HUDEP-2 (cell line): ENCODE measurements around the gene TRIM47.
A peak's percentile ranks its signal among the peaks of the same experiment; 100 is the strongest.

Experiments used
- DNase-seq, 76 experiments: peaks; one replicate each; lab custom pipeline; 2025; ENCODE audit not compliant: unreplicated experiment in 76 of 76; lab: John Stamatoyannopoulos, UW

Gene TRIM47

DNA sequence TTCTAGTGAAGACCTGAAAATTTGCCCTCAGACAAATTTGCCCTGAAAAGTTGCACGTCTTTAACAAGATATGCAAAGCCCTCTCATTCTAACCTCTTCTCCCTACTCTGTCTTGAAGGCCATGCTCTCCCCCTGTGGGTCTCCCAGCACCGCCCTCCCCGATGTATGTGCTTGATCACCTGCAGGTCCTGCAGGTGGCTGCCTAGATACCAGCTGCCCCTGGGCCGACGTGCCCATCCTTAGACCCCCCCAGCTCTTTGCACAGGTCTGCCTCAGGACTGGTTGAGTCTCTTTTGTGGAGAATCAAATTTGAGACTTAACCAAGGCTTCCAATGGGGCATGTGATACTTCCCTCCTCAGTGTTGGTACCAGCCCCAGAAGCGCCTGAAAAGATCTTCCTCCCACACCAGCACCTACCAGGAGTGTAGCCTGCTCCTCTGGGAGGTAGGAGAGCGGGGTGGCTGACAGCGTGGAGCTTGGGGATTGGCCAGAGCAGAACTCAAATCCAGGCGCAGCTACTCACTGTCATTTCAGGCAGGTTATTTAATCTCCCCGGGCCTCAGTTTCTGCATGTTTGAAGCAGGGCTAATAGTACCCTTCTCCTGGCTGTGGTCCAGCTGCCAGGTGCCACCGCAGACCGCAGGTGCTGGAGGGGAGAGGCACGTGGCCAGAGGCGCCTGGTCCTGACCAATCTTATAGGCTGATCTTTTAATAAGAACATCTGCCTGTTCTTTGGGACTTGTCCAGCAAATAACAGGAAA lies 30.9 kb upstream of the TRIM47 start:
- DNase-seq = peak in 1 of 76 experiments; percentile 13

DNA sequence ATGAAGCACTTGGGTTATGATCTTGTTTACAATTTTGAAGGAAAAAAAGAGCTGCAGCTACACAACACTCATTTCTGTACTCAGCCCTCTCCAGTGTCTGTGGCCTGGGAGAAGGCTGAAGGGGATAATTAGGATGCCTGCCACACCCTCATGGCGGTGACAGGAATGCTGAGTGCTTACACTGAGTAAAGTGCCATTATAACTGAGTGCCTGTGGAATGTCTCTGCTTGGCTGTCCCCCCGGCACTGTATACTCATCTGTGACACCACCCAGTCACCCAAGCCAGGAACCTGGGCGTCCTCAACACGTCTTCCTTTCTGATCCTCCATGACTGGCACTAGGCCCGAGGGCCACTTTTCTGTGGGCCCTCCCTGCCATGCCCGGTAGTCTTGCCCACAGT lies 29.8 kb upstream of the TRIM47 start:
- no peak for DNase-seq

DNA sequence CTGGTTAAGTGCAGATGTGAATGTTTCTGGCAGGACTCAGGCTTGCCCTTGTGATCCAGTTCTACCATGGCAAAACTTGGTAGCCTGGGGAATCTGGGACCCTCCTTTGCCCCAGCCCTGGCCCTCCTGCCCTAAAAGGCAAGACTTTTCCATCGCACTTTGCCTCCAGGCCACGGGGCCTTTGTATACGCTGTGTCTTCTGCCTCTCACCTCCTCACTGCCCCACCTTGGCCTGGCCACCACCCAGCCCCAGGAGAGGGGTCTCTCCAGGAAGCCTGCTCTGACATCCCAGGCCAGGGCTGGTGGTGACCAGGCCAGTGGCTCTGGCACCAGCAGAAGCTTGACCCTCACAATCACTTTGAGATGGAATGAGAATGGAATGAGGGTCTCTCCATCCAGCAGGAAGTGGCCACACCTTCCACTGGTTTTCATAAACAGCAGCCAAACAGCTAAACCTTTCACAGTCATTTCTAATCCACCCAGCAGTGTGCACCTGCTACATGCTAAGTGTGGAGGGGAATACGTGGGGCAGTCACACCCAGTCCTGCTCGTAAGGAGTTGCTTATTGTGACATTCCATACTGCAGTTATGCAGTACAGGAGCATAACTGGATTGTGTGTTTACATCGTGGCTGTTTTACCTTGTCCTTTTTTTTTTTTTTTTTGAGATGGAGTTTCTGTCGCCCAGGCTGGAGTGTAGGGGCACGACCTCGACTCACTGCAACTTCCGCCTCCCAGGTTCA lies 27.9 kb upstream of the TRIM47 start:
- no peak for DNase-seq

DNA sequence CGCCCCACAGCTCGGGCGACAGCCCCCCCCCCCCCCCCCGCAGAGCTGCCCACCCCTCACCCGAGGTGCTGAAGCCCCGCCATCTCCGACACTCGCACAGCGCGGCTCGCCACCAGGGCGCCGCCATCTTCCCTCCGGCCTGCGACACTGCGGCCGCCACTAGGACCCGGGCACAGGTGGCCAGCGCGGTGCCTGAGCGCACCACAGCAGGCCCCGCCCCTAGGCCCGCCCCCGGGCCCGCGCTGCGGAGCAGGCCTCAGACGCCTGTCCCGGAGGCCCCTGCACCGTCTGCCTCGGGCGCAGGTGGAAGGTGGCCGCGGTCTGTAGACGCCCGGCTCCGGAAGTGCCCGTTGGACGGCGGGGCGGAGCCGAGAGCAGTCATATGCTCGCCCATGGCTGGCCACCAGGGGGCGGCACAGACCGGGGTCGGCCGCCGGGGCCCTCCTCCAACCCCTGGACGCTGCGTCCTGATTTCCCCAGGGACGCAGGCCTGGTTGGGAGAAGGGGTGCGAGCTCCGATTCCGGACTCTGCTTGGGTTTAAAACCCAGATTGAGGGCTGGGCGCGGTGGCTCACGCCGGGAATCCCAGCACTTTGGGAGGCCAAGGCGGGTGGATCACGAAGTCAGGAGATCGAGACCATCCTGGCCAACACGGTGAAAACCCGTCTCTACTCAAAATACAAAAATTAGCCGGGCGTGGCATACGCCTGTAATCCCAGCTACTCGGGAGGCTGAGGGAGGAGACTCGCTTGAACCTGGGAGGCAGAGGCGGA lies 26.6 kb upstream of the TRIM47 start, which contains the start of gene MRPL38:
Gene MRPL38 (minus strand): TSS at position 136 of the 773 bp plus-strand sequence. CDS start 9 bp downstream, at position 127.
- peak in 75 of 76 experiments; percentile 60 to 97 (median 89) for DNase-seq

DNA sequence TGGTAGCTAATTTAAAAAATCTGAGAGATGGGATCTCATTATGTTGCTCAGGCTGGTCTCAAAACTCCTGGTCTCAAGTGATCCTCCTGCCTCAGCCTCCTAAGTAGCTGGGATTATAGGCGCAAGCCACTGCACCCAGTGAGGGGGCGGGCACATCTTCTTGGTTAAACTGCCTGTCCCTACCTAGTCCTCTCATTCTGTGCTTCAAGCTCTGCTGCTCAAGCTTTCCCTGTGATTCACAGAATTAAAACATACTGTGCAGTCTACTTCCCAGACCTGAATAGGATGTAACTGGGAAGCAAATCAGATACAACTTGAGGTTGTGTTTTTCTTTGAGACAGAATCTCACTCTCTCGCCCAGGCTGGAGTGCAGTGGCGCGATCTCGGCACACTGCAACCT lies 24.0 kb upstream of the TRIM47 start:
- DNase-seq = no peak

DNA sequence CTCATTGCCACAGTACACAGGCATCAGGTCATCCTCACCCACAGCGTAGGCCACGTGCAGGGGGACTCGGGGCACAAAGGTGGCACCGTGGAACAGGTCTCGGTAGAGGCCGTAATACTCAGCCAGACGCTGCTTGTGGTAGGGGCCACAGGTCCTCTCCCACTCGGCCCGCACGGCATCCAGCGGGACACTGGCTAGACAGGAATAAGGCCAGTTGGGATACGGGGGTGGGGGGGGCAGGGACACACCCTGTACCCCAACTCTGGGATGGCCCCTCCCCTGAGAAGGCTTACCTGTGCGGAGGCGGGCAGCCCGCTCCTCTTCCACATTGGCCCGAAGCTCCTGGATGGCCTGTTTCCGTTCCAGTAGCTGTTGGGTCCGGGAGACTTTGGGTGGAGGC lies 23.3 kb upstream of the TRIM47 start:
- no peak for DNase-seq

DNA sequence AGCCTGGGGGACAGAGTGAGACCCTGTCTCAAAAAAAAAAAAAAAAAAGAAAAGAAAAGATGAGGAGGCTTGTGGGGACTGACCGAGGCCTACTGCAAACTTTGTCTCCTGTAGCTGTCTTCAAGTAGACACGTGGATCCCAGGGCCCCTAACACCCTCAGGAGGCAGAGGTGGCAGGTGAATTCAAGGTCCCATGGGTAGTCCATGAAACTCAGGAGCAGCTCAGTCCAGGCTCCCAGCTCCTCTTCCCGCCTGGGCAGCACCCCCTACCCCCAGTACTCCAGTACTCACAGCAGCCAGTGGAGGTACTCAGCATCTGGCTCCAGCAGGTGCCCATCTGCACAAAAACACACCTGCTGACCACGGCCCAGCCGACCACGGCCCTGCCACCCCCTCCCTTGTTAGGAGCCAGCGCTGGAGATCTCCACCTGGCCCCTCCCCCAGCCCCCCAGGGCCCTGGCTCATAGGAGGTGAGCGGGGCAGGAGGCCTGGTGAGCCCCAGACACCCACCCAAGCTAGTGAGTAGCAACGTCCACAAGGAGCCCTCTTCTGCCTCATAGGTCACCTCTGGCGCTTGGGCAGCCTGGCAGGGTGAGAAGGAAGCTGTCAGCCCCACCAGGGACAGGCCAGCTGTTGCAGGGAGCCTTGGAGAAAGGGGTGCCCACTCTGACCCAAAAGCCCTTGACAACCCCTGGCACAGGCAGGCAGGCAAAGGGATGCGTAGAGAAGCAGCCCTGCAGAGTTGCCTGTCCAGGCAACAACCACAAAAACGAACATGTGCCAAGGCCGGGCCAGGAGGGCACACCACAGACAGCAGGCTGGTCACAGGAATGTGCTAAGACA lies 22.5 kb upstream of the TRIM47 start:
- no peak for DNase-seq

DNA sequence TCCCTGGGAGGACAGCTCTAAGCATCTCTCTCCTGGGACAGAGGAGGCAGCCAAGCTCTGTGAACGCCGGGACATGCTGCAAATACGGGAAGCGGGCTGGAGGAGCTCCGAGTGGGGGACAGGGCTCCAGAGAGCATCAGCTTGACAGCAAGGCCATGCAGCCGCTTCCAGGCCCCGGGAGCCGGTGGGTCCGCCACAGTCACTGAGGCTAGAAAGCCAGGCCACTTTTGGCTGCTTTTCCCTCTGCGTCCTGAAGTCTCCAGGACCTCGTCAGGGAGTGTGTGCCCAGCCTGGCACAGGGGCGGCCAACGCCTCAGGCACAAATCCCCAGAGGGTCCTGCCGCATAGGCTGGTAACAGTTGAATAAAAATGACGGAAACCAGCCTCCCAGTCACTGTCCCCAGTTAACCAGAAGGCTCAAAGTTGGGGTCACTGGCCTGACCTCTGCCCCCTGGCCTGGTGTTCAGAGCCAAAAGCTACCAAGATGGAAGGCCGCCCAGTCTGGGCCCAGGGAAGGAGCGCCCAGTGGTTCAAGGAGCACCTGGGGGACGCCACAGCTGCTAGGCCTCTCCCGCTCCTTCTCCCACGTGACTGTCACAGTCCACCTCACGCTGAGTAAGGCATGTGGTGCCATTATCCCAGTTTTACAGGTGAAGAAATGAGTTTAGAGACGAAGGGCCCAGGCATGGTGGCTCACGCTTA lies 21.5 kb upstream of the TRIM47 start:
- DNase-seq = no peak

DNA sequence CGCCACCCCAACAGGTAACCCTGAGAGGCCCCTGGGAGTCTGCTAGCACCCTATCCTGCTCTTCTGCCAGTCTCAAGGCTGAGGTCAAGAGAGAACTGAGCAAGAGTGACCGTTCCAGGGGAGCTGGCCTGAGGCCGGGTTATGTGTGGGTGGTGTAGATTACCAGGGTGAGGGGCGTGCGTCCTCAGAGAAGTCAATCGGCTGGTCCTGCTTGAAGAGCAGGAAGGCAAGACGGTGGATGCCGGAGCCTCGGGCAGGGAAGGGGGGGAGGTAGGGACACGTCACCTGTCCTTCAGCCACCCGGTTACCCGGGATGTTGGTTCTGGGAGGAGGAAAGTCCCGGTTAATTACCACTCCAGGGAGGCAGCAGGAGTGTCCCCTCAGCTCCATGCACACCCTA lies 21.0 kb upstream of the TRIM47 start:
- no peak for DNase-seq

DNA sequence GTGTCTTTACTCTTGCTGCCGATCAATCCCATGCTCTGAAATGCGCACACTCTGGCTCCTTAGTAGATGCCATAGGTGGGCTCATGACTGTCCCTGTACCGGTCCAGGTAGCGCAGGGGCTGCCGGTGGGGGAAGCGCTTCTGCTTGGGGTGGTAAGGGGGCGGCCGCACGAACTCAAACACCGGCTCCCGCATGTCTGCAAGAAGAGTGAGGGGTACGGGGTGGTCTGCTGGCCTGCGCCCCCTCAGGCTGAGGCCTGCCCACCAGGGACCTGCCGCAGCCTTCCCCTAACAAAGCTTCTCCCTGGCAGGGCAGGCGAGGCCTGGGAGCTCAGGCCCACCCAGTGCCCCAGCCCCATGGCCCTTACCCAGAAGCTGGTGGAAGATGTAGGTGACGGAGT lies 20.4 kb upstream of the TRIM47 start:
- no peak for DNase-seq

DNA sequence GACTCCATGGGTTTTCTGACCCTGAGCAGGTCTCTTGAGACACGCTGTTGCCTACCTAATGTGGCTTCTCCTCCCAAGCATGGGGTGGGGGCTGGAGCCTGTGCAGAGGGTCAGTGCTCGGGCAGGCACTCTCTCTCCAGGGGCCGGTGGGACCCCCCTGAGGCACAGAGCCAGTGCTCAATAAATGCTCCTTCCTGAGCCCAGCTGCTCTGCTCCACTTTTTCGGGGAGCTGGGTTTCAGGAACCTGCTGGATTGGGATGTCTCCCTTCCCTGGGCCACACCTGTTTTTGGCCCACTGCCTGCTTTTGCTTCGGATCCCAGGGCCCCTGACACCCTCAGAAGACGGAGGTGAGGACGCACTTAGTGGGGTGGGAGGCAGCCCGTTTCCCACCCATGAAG lies 19.7 kb upstream of the TRIM47 start:
- DNase-seq = no peak

DNA sequence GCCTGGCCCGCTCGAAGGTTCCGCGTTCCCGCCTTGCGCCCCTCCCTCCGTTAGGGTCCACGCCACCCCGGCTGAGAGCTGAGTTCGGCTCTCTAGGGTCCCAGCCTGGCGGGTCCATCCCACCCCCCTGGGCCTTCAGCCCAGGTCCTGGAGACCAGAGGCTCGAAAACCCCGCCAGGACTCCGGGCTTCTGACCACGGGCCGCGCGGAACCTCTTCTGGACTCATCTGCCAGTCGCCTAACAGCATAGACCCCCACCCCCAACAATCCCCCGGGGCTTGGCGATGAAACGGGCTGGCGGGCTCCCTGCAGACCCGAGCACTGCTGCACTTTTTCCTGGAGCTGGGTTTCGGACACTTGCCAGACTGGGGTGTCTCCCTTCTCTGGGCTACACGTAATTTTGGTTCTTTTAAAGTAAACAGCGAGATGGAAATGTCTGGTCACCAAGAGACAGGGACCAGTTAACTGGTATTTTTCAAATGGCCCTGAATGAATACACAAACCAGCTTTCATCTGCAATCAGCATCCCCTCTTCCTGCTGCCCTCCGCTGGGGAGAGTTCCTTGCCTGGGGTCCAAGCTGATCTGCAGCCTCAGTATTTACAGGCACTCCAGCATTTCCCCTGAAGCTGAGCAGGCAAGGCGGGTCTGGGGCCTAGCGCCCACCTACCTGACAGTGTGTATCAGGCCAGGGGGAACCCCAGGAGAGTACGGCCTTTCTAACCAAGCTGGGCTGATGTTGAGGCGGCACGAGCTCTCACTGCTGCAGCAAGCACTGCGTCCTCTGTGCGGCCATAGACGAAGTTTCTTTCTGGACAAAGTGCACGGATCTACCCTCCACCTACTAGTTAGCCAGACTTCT lies 19.0 kb upstream of the TRIM47 start:
- no peak for DNase-seq

DNA sequence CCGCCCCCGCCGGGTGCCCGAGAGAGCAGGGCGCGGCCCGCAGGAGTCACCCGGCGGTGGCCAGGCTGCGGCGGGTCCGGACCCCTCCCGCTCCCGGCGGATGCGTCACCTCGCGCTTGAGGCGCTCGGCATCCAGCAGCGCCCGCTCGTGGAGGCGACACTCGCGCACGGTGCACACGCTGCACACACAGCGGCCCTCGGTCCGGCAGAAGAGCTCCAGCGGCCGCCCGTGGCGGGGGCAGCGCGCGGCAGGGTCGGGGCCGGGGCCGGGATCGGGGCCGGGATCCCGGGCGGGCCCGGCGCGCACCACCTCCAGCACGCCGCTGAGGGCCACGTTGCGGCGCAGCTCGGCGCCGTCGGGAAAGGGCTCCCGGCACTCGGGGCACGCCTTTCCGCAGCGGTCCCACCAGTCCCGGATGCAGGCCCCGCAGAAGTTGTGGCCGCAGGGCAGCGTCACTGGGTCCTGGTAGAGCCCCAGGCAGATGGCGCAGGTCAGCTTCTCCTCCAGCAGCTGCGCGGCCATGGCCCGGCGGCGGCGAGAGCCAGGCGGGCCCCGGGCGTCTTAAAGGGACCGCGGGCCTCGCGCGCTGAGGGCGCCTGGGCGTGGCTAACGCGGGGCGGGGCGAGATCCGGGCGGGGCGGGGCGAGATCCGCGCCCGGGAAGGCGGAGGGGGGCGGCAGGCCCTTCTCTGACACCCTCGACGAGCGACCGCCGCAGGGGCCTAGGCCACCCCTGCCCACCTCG lies 18.2 kb upstream of the TRIM47 start, which contains the start of gene TRIM65:
Gene TRIM65 (minus strand): TSS at position 537 of the 745 bp plus-strand sequence. CDS start 14 bp downstream, at position 523.
- DNase-seq = peak in 69 of 76 experiments; percentile 14 to 83 (median 63)

DNA sequence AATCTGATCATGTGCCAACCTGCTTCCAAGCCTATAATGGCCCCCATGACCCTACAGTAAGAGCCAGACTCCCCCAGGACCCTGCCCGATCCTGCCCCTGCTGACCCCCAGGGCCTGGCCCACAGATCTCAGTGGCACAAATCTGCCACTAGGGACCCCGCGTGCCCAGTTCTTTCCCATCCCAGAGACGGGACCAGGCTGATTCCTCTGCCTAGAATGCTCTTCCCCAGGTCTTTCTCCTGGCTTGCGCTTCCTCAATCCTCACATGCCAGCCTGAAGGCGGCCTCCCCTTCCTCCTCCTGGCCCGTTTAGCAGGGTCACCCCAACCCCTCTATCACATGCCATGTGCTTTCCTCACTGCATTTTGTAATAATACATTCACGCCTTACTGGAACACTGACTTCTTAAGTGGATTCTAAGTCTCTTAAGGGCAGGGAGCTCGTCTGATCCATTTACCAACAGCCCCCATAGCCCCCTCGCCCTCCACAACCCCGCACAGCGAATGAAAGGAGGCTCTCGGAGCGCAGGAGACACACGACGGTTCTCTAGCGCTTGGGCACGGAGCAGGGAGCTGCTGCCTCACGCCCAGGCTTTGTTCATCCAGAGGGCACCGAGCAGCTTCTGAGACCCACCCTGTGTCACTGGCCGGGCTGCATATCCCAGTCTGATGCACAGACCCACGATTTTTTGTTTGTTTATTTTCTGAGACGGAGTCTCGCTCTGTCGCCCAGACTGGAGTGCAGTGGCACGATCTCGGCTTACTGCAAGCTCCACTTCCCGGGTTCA lies 17.2 kb upstream of the TRIM47 start:
- DNase-seq = peak in 5 of 76 experiments; percentile 16 to 25 (median 19)

DNA sequence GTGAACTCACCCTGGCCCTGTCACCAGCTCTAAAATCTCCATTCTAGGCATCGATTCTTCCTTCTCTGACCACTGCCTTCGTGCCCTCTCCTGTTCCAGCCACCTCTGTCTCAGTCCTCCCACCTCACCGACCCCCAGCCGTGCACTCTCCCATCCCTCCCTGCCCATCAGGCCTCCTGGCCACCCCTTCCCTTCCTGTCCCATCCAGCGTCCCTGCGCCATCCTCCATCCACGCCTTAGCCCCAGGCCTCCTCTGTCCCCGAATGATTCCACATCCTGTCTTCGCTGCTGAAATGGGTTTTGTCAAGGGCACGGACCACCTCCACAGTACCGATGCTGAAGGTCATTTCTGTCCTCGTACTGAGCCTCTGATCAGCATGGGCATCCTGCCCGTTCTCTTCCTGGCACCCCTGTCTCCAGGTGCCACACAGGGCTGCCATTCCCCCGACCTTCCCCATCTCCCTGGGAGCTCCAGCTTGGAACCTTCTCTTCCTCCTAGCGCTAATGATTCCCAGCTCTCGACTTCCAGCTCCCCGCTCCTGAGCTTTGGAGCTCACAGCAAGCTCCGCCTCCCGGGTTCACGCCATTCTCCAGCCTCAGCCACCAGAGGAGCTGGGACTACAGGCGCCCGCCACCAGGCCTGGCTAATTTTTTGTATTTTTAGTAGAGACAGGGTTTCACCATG lies 15.8 kb upstream of the TRIM47 start:
- DNase-seq = no peak

DNA sequence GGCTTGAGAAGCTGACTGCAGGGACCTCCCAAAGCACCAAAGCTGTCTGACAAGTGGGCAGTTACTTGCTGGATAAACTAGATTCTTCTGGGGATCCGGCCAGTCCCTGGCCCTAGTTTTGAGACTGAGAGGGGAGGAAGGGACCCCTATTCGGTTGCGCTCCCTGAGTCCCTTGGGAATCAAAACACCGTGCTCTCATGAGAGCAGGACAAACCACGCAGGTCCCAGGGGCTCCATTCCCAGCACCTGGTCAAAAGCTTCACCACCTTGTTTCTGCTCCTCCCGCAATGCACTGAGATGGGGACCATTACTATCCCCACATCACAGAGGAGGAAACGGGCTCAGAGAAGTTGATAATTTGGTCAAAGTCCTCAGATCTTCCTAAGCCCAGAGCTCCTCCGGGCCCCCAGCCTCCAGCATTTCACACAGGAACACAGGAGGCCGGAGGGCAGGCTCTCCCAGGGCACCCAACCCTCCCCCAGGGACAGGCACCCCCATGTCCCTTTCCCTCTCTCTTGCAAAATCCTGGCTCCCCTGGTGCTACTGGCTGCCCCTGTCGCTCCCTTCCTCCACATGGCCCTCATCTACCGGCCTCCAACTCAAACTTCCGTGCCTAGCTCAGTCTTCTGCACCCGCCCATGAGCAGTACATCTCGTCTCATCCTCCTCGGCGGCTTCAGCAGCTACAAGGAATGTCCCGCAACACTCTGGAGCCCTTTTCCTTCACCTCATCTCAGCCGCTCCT lies 15.1 kb upstream of the TRIM47 start:
- DNase-seq = no peak
